IMR-90 (cell line): ENCODE results near the gene CEP290. TPM values are rescaled to one million over a fixed set of nuclear protein-coding genes. Genes with fewer than 3 reads are reported as not detected.

Source experiments
- ATAC-seq: fragments of 200-7000 bp; cut with Tn5 transposase; 2 replicates; pipeline ENCODE4 v1.9.1; 2020; ENCODE audit warnings: low read depth, mild to moderate bottlenecking, moderate library complexity
- BruUV-seq: library from RNA; stranded (reverse); fragments of 400-500 nt; replicated peaks from 2 replicates; lab custom pipeline; 2021; lab: Mats Ljungman, UMichigan
- CTCF ChIA-PET: fragments of 300-600 bp; formaldehyde crosslinking; extraction: SDS; loops from one replicate; lab custom pipeline; 2021; ENCODE audit warnings: antibody characterized with exemption; lab: Yijun Ruan, JAX
- POLR2A ChIA-PET: fragments of 300-600 bp; sonication (Branson Sonifier 250); formaldehyde crosslinking; loops from one replicate; lab custom pipeline; 2022; ENCODE audit warnings: antibody characterized with exemption; ENCODE audit not compliant: unreplicated experiment; lab: Charles Lee
- DNase-seq: peaks from one replicate; pipeline ENCODE4 v3.0.0; 2013
- H2AFZ ChIP-seq: replicated peaks from 2 replicates; pipeline ENCODE3; 2013; ENCODE audit warnings: low read length, mild to moderate bottlenecking; ENCODE audit not compliant: poor library complexity
- H2AK5ac ChIP-seq: 2 replicates; pipeline ENCODE4 v1.6.1; 2013; ENCODE audit warnings: low read depth, low read length, inconsistent platforms
- H2AK9ac ChIP-seq: replicated peaks from 2 replicates; pipeline ENCODE3; 2013; ENCODE audit warnings: mild to moderate bottlenecking, low read depth, low read length, moderate library complexity; ENCODE audit not compliant: poor library complexity
- H2BK120ac ChIP-seq: 2 replicates; pipeline ENCODE4 v1.6.1; 2013; ENCODE audit warnings: low read depth, low read length, inconsistent platforms
- H2BK15ac ChIP-seq: 3 replicates; pipeline ENCODE4 v1.6.1; 2013; ENCODE audit warnings: low read depth, low read length, inconsistent platforms
- H2BK20ac ChIP-seq: 2 replicates; pipeline ENCODE4 v1.6.1; 2013; ENCODE audit warnings: low read depth, mild to moderate bottlenecking, inconsistent platforms, low read length, moderate library complexity
- H2BK5ac ChIP-seq: 2 replicates; pipeline ENCODE4 v1.6.1; 2013; ENCODE audit warnings: mild to moderate bottlenecking, low read depth, low read length, inconsistent platforms; ENCODE audit not compliant: poor library complexity, severe bottlenecking
- H3K14ac ChIP-seq: replicated peaks from 2 replicates; pipeline ENCODE4 v1.6.1; 2013; ENCODE audit warnings: low read depth, low read length, inconsistent platforms
- H3K18ac ChIP-seq: 2 replicates; pipeline ENCODE4 v1.6.1; 2013; ENCODE audit warnings: low read depth, low read length, control low read depth
- H3K23ac ChIP-seq: 2 replicates; pipeline ENCODE4 v1.6.1; 2013; ENCODE audit warnings: low read depth, low read length, inconsistent platforms
- H3K27ac ChIP-seq: 2 replicates; pipeline ENCODE4 v1.5.1; 2013; ENCODE audit warnings: mild to moderate bottlenecking, control low read depth, low read length; ENCODE audit not compliant: insufficient read depth
- H3K27me3 ChIP-seq: 2 replicates; pipeline ENCODE4 v1.6.1; 2013; ENCODE audit warnings: low read length; ENCODE audit not compliant: control insufficient read depth, insufficient read depth
- H3K36me3 ChIP-seq: 2 replicates; pipeline ENCODE4 v1.6.1; 2013; ENCODE audit warnings: low read length, mixed read lengths; ENCODE audit not compliant: control insufficient read depth, insufficient read depth
- H3K4ac ChIP-seq: 2 replicates; pipeline ENCODE4 v1.6.1; 2013; ENCODE audit warnings: low read depth, low read length, inconsistent platforms
- H3K4me1 ChIP-seq: 2 replicates; pipeline ENCODE4 v1.6.1; 2013; ENCODE audit warnings: low read length, mixed read lengths; ENCODE audit not compliant: control insufficient read depth, insufficient read depth
- H3K4me2 ChIP-seq: 2 replicates; pipeline ENCODE4 v1.6.1; 2013; ENCODE audit warnings: low read depth, mild to moderate bottlenecking, control low read depth, low read length, moderate library complexity
- H3K4me3 ChIP-seq: 2 replicates; pipeline ENCODE4 v1.5.1; 2013; ENCODE audit warnings: low read depth, mild to moderate bottlenecking, control low read depth, low read length, moderate library complexity; ENCODE audit not compliant: insufficient read depth
- H3K56ac ChIP-seq: 2 replicates; pipeline ENCODE4 v1.6.1; 2013; ENCODE audit warnings: low read length, inconsistent platforms; ENCODE audit not compliant: insufficient read depth; ENCODE audit errors: extremely low read depth
- H3K79me1 ChIP-seq, 2 experiments: 2 replicates each; pipeline ENCODE4 v1.6.1; 2013; ENCODE audit warnings: low read length in 2 of 2, inconsistent platforms in 1 of 2, low read depth in 1 of 2
- H3K9ac ChIP-seq: 2 replicates; pipeline ENCODE4 v1.6.1; 2013; ENCODE audit warnings: low read depth, low read length, control low read depth
- H3K9me1 ChIP-seq: 2 replicates; pipeline ENCODE4 v1.6.1; 2013; ENCODE audit warnings: low read length, inconsistent platforms; ENCODE audit not compliant: insufficient read depth
- H3K9me3 ChIP-seq: 2 replicates; pipeline ENCODE4 v1.6.1; 2013; ENCODE audit warnings: low read length; ENCODE audit not compliant: control insufficient read depth, insufficient read depth
- H4K20me1 ChIP-seq: 2 replicates; pipeline ENCODE4 v1.6.1; 2013; ENCODE audit warnings: low read length, inconsistent platforms; ENCODE audit not compliant: insufficient read depth
- H4K5ac ChIP-seq: 2 replicates; pipeline ENCODE4 v1.6.1; 2013; ENCODE audit warnings: mild to moderate bottlenecking, low read depth, low read length, control low read depth
- H4K8ac ChIP-seq, 2 experiments: 2 replicates each; pipeline ENCODE4 v1.6.1; 2013; ENCODE audit warnings: low read depth in 2 of 2, low read length in 2 of 2, control low read depth in 1 of 2, inconsistent platforms in 1 of 2
- H4K91ac ChIP-seq: 2 replicates; pipeline ENCODE4 v1.6.1; 2013; ENCODE audit warnings: low read depth, low read length, inconsistent platforms; ENCODE audit not compliant: insufficient read depth
- BHLHE40 ChIP-seq: fragments of 150-350 bp; IDR thresholded peaks from 2 replicates; pipeline ENCODE4 v1.6.1; 2016; ENCODE audit warnings: mild to moderate bottlenecking, low read depth, low read length
- CEBPB ChIP-seq: IDR thresholded peaks from 2 replicates; pipeline ENCODE4 v1.6.1; 2012; ENCODE audit warnings: low read depth, low read length, improper control_type of control experiment
- MAFK ChIP-seq: IDR thresholded peaks from 2 replicates; pipeline ENCODE4 v1.6.1; 2012; ENCODE audit warnings: low read depth, low read length, improper control_type of control experiment
- RCOR1 ChIP-seq: IDR thresholded peaks from 2 replicates; pipeline ENCODE4 v1.6.1; 2012; ENCODE audit warnings: mild to moderate bottlenecking, low read length, improper control_type of control experiment; ENCODE audit not compliant: insufficient replicate concordance
- RFX5 ChIP-seq: IDR thresholded peaks from 2 replicates; pipeline ENCODE4 v1.8.0; 2012; ENCODE audit warnings: low read depth, mild to moderate bottlenecking, low read length, moderate library complexity
- SMC3 ChIP-seq: fragments of 150-350 bp; IDR thresholded peaks from 2 replicates; pipeline ENCODE4 v1.6.1; 2016; ENCODE audit warnings: low read depth, mild to moderate bottlenecking, antibody characterized with exemption, low read length, moderate library complexity
- WGBS, 2 experiments: methylation state at CpG; one replicate each; pipeline versions ENCODE4 v1.1.5 to v1.1.7; 2013; ENCODE audit warnings: missing lambda C conversion rate in 2 of 2; ENCODE audit not compliant: insufficient read length in 1 of 2; ENCODE audit errors: extremely low coverage in 2 of 2; 5-methylcytosine and 5-hydroxymethylcytosine counted together
- dilution Hi-C: fragments of 300-500 bp; cut with HindIII; formaldehyde crosslinking; loops from one replicate; pipeline ENCODE4 v1.14.3; 2018; ENCODE audit warnings: low sequenced_read_pairs; ENCODE audit not compliant: unreplicated experiment
- in situ Hi-C: fragments of 300-500 bp; cut with MboI; formaldehyde crosslinking; loops from 3 replicates; pipeline ENCODE4 v1.14.3; 2019; ENCODE audit warnings: low sequenced_read_pairs, inconsistent platforms, mixed read lengths
- intact Hi-C: fragments of 100-400 bp; cut with micrococcal nuclease; formaldehyde crosslinking; loops from 2 replicates; pipeline ENCODE4 v1.10.0; 2022
- polyA plus RNA-seq, 3 experiments: library from polyadenylated mRNA; depleted of rRNA; stranded (reverse); fragments of >200 nt; gene quantifications; 2 replicates each; pipeline ENCODE4 v1.2.3, GENCODE V29; 2012; ENCODE audit warnings: low replicate concordance in 1 of 3
- total RNA-seq: library from RNA; depleted of rRNA; stranded (reverse); fragments of >200 nt; gene quantifications from 2 replicates; pipeline ENCODE4 v1.2.3, GENCODE V29; 2012
- TF ChIP-seq, protein P1 (sequence below): conservative IDR thresholded peaks from 2 replicates; pipeline ENCODE4 v1.5.1; 2012; ENCODE audit warnings: mild to moderate bottlenecking, low read depth, low read length, improper control_type of control experiment
- TF ChIP-seq, protein P2 (sequence below): fragments of 150-350 bp; IDR thresholded peaks from 2 replicates; pipeline ENCODE4 v1.6.1; 2016; ENCODE audit warnings: low read depth, mild to moderate bottlenecking, low read length, moderate library complexity, borderline replicate concordance
- TF ChIP-seq, protein P3 (sequence below): fragments of 150-350 bp; IDR thresholded peaks from 2 replicates; pipeline ENCODE4 v1.6.1; 2017; ENCODE audit warnings: mild to moderate bottlenecking, antibody characterized with exemption, low read length, low read depth

The CEP290 gene
- total and polyA plus RNA-seq, 2 of the 4 experiments (the other 2 are of a cell fraction) = 4.3 to 7.9 TPM

DNA sequence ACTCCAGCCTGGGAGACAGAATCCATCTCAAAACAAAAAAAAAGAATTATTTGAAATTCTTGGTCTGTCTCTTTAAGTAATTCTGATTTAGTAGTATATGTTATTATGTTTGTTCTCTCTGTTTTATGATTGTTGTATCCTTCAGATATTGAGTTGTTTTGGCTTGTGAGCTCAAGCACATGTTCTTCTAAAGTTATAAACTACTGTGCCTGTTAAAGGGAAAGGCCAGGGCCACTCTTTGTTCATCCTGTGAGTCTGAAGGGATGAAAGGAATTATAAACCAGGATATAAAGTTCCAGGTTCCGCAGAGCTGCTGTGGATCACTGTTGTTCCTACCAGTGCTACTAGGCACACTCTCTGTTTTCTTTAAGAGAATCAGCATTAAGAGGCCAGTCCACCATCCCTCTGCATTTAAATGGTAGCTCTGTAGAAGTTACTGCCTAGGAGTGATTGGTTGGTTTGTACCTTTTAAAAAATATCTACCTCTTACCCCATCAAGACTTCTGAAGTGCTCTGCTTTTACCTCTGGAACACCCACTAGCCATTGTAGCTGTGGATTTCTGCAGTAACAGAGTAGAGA lies 14.3 kb upstream of the CEP290 start:
- ATAC-seq = no peak

More for the DNA sequence above, 14.3 kb upstream of the CEP290 start:
- no peak overlapping the region for H2BK5ac ChIP-seq
- H2AFZ ChIP-seq = no peak overlapping the region
- H2BK20ac ChIP-seq = peak overlapping the region; percentile 62
- peak overlapping the region; percentile 46; the same call in 1 of the 2 replicates for H2BK120ac ChIP-seq
- no peak overlapping the region for H3K4me2 ChIP-seq
- H4K8ac ChIP-seq = peak overlapping the region in 1 of 2 experiments; percentile 3; a peak in 1 of 4 replicates
- peak overlapping the region; percentile 66; the same call in 1 of the 2 replicates for H3K4ac ChIP-seq
- intact Hi-C loops = no loop called here
- H3K9me3 ChIP-seq = no peaks in the 10 kb centered on the region
- H2AK5ac ChIP-seq = peak overlapping the region; percentile 53; the same call in 1 of the 2 replicates
- peaks cover 3% of the 10 kb centered on the region; the same call in 1 of the 2 replicates for H3K36me3 ChIP-seq
- H3K27ac ChIP-seq = no peak overlapping the region
- peaks cover 2% of the 10 kb centered on the region; the same call in 1 of the 2 replicates for H3K9me1 ChIP-seq
- no peak overlapping the region for H3K4me3 ChIP-seq
- H3K27me3 ChIP-seq = no peaks in the 10 kb centered on the region
- H2BK15ac ChIP-seq = 0 out of 3 replicates have a peak overlapping the region, but pooled peaks have one; percentile 48
- H3K23ac ChIP-seq = no peak overlapping the region
- no peak for TF ChIP-seq RFX5
- TF ChIP-seq, protein P1, sequence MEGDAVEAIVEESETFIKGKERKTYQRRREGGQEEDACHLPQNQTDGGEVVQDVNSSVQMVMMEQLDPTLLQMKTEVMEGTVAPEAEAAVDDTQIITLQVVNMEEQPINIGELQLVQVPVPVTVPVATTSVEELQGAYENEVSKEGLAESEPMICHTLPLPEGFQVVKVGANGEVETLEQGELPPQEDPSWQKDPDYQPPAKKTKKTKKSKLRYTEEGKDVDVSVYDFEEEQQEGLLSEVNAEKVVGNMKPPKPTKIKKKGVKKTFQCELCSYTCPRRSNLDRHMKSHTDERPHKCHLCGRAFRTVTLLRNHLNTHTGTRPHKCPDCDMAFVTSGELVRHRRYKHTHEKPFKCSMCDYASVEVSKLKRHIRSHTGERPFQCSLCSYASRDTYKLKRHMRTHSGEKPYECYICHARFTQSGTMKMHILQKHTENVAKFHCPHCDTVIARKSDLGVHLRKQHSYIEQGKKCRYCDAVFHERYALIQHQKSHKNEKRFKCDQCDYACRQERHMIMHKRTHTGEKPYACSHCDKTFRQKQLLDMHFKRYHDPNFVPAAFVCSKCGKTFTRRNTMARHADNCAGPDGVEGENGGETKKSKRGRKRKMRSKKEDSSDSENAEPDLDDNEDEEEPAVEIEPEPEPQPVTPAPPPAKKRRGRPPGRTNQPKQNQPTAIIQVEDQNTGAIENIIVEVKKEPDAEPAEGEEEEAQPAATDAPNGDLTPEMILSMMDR = no peak
- TF ChIP-seq SMC3 = no peak
- TF ChIP-seq, protein P2, sequence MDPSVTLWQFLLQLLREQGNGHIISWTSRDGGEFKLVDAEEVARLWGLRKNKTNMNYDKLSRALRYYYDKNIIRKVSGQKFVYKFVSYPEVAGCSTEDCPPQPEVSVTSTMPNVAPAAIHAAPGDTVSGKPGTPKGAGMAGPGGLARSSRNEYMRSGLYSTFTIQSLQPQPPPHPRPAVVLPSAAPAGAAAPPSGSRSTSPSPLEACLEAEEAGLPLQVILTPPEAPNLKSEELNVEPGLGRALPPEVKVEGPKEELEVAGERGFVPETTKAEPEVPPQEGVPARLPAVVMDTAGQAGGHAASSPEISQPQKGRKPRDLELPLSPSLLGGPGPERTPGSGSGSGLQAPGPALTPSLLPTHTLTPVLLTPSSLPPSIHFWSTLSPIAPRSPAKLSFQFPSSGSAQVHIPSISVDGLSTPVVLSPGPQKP = no peak
- no peak for TF ChIP-seq MAFK
- TF ChIP-seq RCOR1 = no peak
- no peak for TF ChIP-seq CEBPB
- TF ChIP-seq, protein P3, sequence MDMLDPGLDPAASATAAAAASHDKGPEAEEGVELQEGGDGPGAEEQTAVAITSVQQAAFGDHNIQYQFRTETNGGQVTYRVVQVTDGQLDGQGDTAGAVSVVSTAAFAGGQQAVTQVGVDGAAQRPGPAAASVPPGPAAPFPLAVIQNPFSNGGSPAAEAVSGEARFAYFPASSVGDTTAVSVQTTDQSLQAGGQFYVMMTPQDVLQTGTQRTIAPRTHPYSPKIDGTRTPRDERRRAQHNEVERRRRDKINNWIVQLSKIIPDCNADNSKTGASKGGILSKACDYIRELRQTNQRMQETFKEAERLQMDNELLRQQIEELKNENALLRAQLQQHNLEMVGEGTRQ = no peak
- TF ChIP-seq BHLHE40 = no peak
- no peak overlapping the region for H2AK9ac ChIP-seq
- H3K9ac ChIP-seq = no peak overlapping the region
- dilution Hi-C loops = no loop called here
- BruUV-seq = no TSS peak
- WGBS, 2 experiments = no CpG with 5 or more reads among the region's 1 CpG
- H3K4me1 ChIP-seq = no peaks in the 10 kb centered on the region
- H4K20me1 ChIP-seq = no peaks in the 10 kb centered on the region
- no peak overlapping the region for H3K56ac ChIP-seq
- peak overlapping the region; percentile 18; the same call in 1 of the 2 replicates for H3K18ac ChIP-seq
- no peak for DNase-seq
- in situ Hi-C loops = no loop called here
- peak overlapping the region; percentile 52; the same call in 1 of the 2 replicates for H3K14ac ChIP-seq
- ChIA-PET POLR2A (no interaction called here), CTCF (interaction anchor here (1.2 kb wide), 1 partner anchor 377 kb away, joined by 3 read pairs; no protein-coding TSS in a partner anchor)
- H4K5ac ChIP-seq = no peak overlapping the region
- peaks cover 15 to 16% of the 10 kb centered on the region in 2 experiments for H3K79me1 ChIP-seq
- H4K91ac ChIP-seq = no peak overlapping the region
